IPS-15b (cell line): ENCODE results near the gene GATA6.

ENCODE experiments used
- H3K27me3 ChIP-seq: one replicate; pipeline ENCODE4 v1.6.1; 2013; ENCODE audit warnings: low read length; ENCODE audit not compliant: control insufficient read depth, insufficient read depth
- H3K36me3 ChIP-seq: one replicate; pipeline ENCODE4 v1.6.1; 2013; ENCODE audit warnings: low read length; ENCODE audit not compliant: control insufficient read depth, insufficient read depth
- H3K4me1 ChIP-seq: one replicate; pipeline ENCODE4 v1.6.1; 2013; ENCODE audit warnings: mild to moderate bottlenecking, low read length; ENCODE audit not compliant: control insufficient read depth, insufficient read depth
- H3K4me3 ChIP-seq: one replicate; pipeline ENCODE4 v1.5.1; 2013; ENCODE audit warnings: low read depth, low read length
- H3K9ac ChIP-seq: one replicate; pipeline ENCODE4 v1.6.1; 2013; ENCODE audit warnings: low read depth, mild to moderate bottlenecking, low read length
- H3K9me3 ChIP-seq: one replicate; pipeline ENCODE4 v1.6.1; 2013; ENCODE audit warnings: mild to moderate bottlenecking, low read length; ENCODE audit not compliant: control insufficient read depth, insufficient read depth

Gene GATA6

DNA sequence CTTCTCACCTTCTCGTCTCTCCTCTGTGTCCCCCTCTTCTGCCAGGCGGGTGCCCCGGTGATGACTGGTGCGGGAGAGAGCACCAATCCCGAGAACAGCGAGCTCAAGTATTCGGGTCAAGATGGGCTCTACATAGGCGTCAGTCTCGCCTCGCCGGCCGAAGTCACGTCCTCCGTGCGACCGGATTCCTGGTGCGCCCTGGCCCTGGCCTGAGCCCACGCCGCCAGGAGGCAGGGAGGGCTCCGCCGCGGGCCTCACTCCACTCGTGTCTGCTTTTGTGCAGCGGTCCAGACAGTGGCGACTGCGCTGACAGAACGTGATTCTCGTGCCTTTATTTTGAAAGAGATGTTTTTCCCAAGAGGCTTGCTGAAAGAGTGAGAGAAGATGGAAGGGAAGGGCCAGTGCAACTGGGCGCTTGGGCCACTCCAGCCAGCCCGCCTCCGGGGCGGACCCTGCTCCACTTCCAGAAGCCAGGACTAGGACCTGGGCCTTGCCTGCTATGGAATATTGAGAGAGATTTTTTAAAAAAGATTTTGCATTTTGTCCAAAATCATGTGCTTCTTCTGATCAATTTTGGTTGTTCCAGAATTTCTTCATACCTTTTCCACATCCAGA is 31.3 kb downstream of the GATA6 start:
- H3K4me3 ChIP-seq, result no peak overlapping the region
- peaks cover 11% of the 10 kb centered on the region for H3K27me3 ChIP-seq
- no peaks in the 10 kb centered on the region for H3K4me1 ChIP-seq
- no peaks in the 10 kb centered on the region for H3K36me3 ChIP-seq
- H3K9ac ChIP-seq, result no peak overlapping the region
- no peaks in the 10 kb centered on the region for H3K9me3 ChIP-seq

- H3K36me3 ChIP-seq, result no peaks in the 10 kb centered on the region
- no peak overlapping the region for H3K9ac ChIP-seq
- H3K4me1 ChIP-seq, result no peaks in the 10 kb centered on the region
- no peak overlapping the region for H3K4me3 ChIP-seq
- peaks cover 15% of the 10 kb centered on the region for H3K27me3 ChIP-seq
- no peaks in the 10 kb centered on the region for H3K9me3 ChIP-seq
Measured at GRCh38 chr18:22203035-22203434, 33.6 kb downstream of the GATA6 start.

DNA sequence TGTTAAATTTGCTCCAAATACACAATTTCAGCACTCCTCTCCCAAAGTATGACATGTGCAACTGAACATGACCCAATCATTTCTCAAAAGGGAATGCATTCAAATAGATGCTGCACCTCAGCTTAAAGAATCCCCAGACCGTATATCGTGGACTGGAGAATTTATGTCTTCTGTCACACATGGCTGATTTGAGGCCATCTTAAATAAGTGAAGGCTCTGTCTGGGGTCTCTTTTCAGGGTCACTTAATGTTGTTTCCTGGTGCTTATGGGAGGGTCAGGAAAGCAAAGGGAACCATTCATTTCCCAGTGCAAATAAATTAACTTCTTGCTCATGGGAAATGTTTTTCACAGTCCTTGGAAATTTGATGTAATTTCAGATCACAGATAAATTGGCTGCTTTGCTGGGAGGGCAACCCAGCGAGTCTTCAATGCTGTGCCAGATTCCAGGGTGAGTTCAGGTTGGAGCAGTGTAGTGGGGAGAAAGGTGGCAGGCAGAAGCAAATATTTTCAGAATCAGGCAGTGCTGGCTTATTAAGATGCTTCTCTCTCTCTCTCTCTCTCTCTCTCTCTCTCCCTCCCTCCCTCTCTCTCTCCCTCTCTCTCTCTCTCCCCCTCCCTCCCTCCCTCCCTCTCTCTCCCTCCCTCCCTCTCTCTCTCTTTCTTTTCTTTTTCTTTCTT is 34.3 kb downstream of the GATA6 start:
- no peak overlapping the region for H3K4me3 ChIP-seq
- H3K36me3 ChIP-seq, result no peaks in the 10 kb centered on the region
- H3K9ac ChIP-seq, result no peak overlapping the region
- H3K4me1 ChIP-seq, result no peaks in the 10 kb centered on the region
- H3K9me3 ChIP-seq, result no peaks in the 10 kb centered on the region
- H3K27me3 ChIP-seq, result peaks cover 15% of the 10 kb centered on the region

DNA sequence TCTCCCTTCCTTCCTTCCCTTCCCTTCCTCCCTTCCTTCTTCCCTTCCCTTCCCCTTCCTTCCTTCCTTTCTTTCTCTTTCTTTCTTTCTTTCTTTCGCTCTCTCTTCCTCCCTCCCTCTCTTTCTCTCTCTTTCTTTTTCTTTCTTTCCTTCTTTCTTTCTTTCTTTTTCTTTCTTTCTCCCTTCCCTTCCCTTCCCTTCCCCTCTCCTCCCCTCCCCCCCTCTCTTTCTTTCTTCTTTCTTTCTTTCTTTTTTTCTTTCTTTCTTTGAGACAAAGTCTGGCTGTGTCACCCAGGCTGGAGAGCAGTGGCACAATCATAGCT is 34.8 kb downstream of the GATA6 start:
- Histone ChIP-seq H3K4me1 (no peaks in the 10 kb centered on the region), H3K4me3 (no peak overlapping the region), H3K27me3 (peaks cover 15% of the 10 kb centered on the region)

GRCh38 chr18:22204996-22205395 is 35.6 kb downstream of the GATA6 start:
- H3K9me3 ChIP-seq, result no peaks in the 10 kb centered on the region
- peaks cover 13% of the 10 kb centered on the region for H3K27me3 ChIP-seq
- H3K4me3 ChIP-seq, result no peak overlapping the region
- no peaks in the 10 kb centered on the region for H3K4me1 ChIP-seq
- no peak overlapping the region for H3K9ac ChIP-seq
- no peaks in the 10 kb centered on the region for H3K36me3 ChIP-seq

More for the DNA sequence above, 34.8 kb downstream of the GATA6 start:
- H3K9me3 ChIP-seq, result no peaks in the 10 kb centered on the region
- no peaks in the 10 kb centered on the region for H3K36me3 ChIP-seq
- no peak overlapping the region for H3K9ac ChIP-seq

DNA sequence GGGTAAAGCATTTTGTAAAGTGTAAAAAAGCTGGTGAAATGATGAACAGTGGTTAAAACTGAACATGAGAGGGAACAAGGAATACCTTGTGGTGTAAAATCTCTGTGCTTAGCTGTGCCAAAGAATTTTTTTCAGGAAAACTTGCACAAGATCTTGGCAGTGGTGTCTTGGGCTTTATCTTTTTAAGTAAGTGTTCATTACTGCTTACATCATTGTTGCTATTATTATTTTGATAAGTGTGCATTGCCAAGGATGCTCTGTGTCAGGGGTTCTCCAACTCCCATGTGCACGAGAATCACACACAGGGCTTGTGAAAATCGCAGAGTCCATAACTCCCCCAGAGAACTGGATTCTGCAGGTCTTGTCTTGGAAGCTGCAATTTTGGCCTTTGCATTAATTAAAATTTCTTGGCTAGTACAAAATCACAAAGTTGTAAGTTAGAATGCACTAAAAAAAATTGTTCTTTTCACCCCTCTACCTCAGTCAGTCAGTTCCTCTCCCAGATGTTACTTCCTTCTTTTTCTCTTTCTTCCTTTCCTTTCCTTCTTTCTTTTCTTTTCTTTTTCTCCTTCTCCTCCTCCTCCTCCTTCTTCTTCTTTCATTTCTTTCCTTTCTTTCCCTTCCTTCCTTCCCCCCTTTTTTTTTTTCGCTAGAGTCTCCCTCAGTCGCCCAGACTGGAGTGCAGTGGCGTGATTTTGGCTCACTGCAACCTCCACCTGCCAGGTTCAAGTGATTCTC is 37.8 kb downstream of the GATA6 start:
- Histone ChIP-seq H3K36me3 (no peaks in the 10 kb centered on the region), H3K27me3 (peaks cover 11% of the 10 kb centered on the region), H3K9me3 (no peaks in the 10 kb centered on the region), H3K9ac (no peak overlapping the region), H3K4me1 (no peaks in the 10 kb centered on the region), H3K4me3 (no peak overlapping the region)

GRCh38 chr18:22210311-22210754 is 40.9 kb downstream of the GATA6 start:
- H3K9me3 ChIP-seq, result no peaks in the 10 kb centered on the region
- peaks cover 17% of the 10 kb centered on the region for H3K27me3 ChIP-seq
- H3K4me1 ChIP-seq, result no peaks in the 10 kb centered on the region
- H3K4me3 ChIP-seq, result no peak overlapping the region
- H3K36me3 ChIP-seq, result no peaks in the 10 kb centered on the region
- no peak overlapping the region for H3K9ac ChIP-seq

GRCh38 chr18:22211657-22212056 is 42.3 kb downstream of the GATA6 start:
- Histone ChIP-seq H3K9me3 (no peaks in the 10 kb centered on the region), H3K36me3 (no peaks in the 10 kb centered on the region), H3K4me3 (no peak overlapping the region), H3K9ac (no peak overlapping the region), H3K4me1 (no peaks in the 10 kb centered on the region), H3K27me3 (peaks cover 24% of the 10 kb centered on the region)

- Histone ChIP-seq H3K4me3 (no peak overlapping the region), H3K36me3 (no peaks in the 10 kb centered on the region), H3K9ac (no peak overlapping the region), H3K9me3 (no peaks in the 10 kb centered on the region), H3K4me1 (no peaks in the 10 kb centered on the region), H3K27me3 (peaks cover 27% of the 10 kb centered on the region)
Measured at GRCh38 chr18:22213333-22213973, 44.1 kb downstream of the GATA6 start.

DNA sequence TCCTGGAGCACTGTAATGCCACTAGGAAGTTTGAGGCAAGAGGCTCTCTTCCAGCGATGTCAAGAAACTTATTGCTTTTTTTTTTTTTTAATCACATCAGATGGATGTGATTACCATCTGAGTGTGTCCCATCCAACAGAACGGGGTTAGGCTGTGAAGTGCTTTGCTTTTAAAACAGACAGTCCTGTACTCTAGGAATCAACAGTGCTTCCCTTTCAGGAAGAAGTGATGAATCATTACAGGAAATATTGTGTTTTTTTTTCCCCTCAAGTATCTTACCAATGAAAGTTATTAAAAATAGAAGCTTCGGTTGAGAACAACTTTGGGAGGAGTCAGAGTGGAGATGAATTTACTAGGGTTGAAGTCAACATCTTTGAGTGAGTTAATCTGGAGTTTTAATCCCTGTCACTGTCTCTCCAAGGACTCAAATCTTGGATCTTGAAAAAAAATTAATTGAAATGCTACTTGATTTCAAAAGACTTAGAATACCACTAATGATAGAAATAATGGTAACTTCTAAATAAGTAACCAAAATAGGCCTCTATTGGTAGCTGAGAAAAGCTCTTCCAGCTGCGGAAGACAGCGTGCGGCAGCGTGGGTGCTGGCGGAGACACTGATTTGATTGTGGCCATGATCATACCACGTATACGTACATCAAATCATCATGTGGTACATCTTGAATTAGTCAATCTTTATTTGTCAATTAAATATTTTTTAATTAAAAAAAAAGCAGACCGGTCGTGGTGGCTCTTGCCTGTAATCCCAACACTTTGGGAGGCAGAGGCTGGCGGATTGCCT is 45.5 kb downstream of the GATA6 start:
- Histone ChIP-seq H3K9ac (no peak overlapping the region), H3K4me3 (no peak overlapping the region), H3K36me3 (no peaks in the 10 kb centered on the region), H3K9me3 (no peaks in the 10 kb centered on the region), H3K4me1 (peaks cover 2% of the 10 kb centered on the region), H3K27me3 (peaks cover 39% of the 10 kb centered on the region)

DNA sequence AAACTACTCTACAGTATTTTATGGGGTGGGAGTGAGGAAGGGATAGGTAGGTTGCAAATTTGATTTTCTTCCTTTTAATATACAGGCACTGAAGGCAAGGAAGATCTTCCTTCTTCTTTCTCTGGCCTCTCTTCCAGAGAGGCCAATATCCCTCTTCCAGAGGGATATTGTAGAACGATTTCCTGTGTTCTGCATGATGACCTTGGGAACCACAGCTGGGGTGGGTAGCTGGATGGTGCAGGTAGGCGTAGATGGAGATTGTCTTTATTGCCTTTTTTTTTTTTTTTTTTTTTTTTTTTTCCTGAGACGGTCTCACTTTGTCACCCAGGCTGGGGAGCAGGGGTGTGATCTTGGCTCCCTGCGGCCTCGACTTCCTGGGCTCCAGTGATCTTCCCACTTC is 49.4 kb downstream of the GATA6 start:
- H3K9ac ChIP-seq, result no peak overlapping the region
- peaks cover 2% of the 10 kb centered on the region for H3K4me1 ChIP-seq
- no peaks in the 10 kb centered on the region for H3K9me3 ChIP-seq
- H3K4me3 ChIP-seq, result no peak overlapping the region
- no peaks in the 10 kb centered on the region for H3K36me3 ChIP-seq
- H3K27me3 ChIP-seq, result peaks cover 45% of the 10 kb centered on the region
